Motor neuron (in vitro differentiated cells): ENCODE results near the gene REPS1. TPM values are rescaled to one million over a fixed set of nuclear protein-coding genes. Genes with fewer than 3 reads are reported as not detected.
A peak's percentile ranks its signal among the peaks of the same experiment; 100 is the strongest.

Experiments used
- ATAC-seq, 8 experiments: fragments of 200-7000 bp; cut with Tn5 transposase; replicated peaks in 6 of 8; 2 replicates each; pipeline ENCODE4 v1.8.0; 2021; ENCODE audit warnings: mild to moderate bottlenecking in 8 of 8, moderate library complexity in 8 of 8
- H3K27ac ChIP-seq, 2 donors: fragments of 250-450 bp; sonication (Bioruptor Pico); 2 replicates each; pipeline ENCODE4 v1.9.0; 2021; ENCODE audit warnings: antibody characterized with exemption in 2 of 2, mild to moderate bottlenecking in 2 of 2, moderate library complexity in 1 of 2
- H3K4me1 ChIP-seq, 2 donors: fragments of 250-450 bp; sonication (Bioruptor Pico); replicated peaks in 1 of 2; 2 replicates each; pipeline ENCODE4 v1.6.1; 2021; ENCODE audit warnings: antibody characterized with exemption in 2 of 2, mild to moderate bottlenecking in 2 of 2, moderate library complexity in 1 of 2
- H3K4me3 ChIP-seq, 5 donors: fragments of 250-450 bp; sonication (Bioruptor Pico); 2 replicates each; pipeline ENCODE4 v1.9.0; 2021; ENCODE audit warnings: antibody characterized with exemption in 5 of 5, mild to moderate bottlenecking in 5 of 5, moderate library complexity in 4 of 5
- WGBS, 10 experiments: fragments of 450-650 bp; shearing (Covaris generic); methylation state at CpG; one replicate each; pipeline ENCODE4 v1.0.0; 2022; 5-methylcytosine and 5-hydroxymethylcytosine counted together
- in situ Hi-C, 9 experiments: fragments of 400-800 bp; cut with MboI; loops; one replicate each; pipeline ENCODE4 v1.15.0; 2021; ENCODE audit warnings: low sequenced_read_pairs in 9 of 9, low pct_unique_long_range_greater_than_20kb in 2 of 9; ENCODE audit not compliant: unreplicated experiment in 9 of 9
- total RNA-seq, 8 experiments: library from RNA; unstranded; fragments of 300-600 nt; gene quantifications; 2 replicates each; pipeline versions ENCODE4 v1.2.3 to v1.2.4, GENCODE V29; 2022

The REPS1 gene
- total RNA-seq, 8 experiments from 2014 or later, result 21.0 to 53.2 (median 42.0) TPM

DNA sequence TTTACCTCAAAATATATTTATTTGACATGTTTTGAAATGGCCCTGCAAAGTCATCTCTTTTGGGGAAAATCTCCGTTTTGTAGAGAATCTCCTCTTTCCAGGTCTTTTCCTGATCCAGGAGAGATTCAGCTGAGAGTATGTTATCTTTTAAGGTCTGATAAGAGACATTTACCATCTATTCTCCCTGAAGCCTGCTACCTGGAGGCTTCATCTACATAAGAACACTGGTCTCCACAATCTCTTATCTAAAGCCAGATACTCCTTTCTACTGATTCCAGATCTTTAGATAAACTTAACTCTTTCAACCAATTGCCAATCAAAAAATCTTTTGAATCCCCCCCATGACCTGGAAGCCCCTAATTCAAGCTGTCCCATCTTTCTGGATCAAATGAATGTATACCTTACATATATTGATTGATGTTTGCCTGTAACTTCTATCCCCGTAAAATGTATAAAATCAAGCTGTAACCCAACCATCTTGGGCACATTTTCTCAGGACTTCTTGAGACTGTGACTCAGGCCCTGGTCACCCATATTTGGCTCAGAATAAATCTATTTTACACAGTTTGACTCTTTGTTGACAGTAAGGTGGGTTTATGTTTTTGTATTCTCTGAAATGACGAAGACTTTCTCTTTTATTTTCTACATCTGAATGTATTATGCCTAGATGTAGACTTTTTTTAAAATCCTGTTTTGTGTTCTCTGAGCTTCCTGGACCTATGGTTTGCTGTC is 96.6 kb downstream of the REPS1 start:
- no peak overlapping the region for H3K4me3 ChIP-seq
- in situ Hi-C loops, result no loop called here
- no peak overlapping the region for H3K27ac ChIP-seq
- 64 to 100% (median 95%) methylated on average over 1 to 3 of the region's 3 CpGs for WGBS, 10 experiments
- H3K4me1 ChIP-seq, result no peaks in the 10 kb centered on the region
- no peak for ATAC-seq

GRCh38 chr6:138885156-138885819 is 102.8 kb downstream of the REPS1 start:
- no peak overlapping the region for H3K4me3 ChIP-seq
- H3K4me1 ChIP-seq, result no peaks in the 10 kb centered on the region
- H3K27ac ChIP-seq, result no peak overlapping the region
- in situ Hi-C loops, result no loop called here
- WGBS, 10 experiments, result 43 to 100% (median 94%) methylated on average over 1 to 11 of the region's 13 CpGs; no CpG with 5 or more reads in 1 of the 10 experiments
- ATAC-seq, result no peak

GRCh38 chr6:138882369-138883017 is 105.6 kb downstream of the REPS1 start:
- no peaks in the 10 kb centered on the region for H3K4me1 ChIP-seq
- ATAC-seq, result no peak
- in situ Hi-C loops, result no loop called here
- no peak overlapping the region for H3K27ac ChIP-seq
- H3K4me3 ChIP-seq, result no peak overlapping the region
- 64 to 100% (median 97%) methylated on average over 2 to 7 of the region's 7 CpGs; no CpG with 5 or more reads in 3 of the 10 experiments for WGBS, 10 experiments

DNA sequence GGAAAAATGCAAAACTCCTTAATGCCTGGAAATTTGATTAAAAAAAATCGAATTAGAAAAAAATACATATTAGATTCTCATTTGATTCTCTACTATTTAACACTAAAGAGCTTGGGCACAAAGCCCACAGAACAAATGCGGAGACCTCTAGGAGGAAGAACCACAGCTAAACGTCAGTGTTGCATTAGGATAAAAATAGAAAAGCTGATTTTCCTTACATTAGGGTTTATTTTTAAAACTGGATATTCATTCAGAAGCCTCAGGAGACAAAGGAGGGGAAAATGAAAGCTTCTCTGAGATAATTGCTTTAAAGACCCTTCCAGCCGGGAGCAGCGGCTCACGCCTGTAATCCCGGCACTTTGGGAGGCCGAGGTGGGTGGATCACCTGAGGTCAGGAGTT is 114.9 kb downstream of the REPS1 start:
- ATAC-seq, result no peak
- in situ Hi-C loops, result no loop called here
- Histone ChIP-seq H3K4me1 (no peaks in the 10 kb centered on the region), H3K4me3 (no peak overlapping the region), H3K27ac (no peak overlapping the region)
- 30 to 88% (median 77%) methylated on average over 2 to 8 of the region's 8 CpGs for WGBS, 10 experiments

DNA sequence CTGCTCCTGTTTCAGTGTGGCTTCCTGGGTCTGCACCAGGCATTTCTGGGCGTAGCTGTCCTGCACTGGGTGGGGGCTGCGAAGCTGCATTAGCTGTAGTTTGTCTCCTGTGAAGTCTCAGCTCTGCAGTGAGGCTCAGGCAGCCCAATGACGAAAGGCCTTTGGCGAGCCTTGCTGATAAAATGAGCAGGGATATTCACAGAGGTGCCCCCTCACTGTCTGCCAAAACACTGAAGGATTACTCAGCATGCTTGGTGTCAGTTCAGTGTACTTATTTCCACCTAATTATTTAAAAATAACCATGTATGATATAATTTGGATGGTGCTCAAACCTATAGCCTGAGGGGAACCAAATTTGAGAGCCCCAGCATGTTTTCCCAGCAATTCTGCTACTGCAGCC is 118.7 kb downstream of the REPS1 start:
- ATAC-seq, result peak in 2 of 8 experiments; percentile 20 to 45
- Histone ChIP-seq H3K27ac (no peak overlapping the region), H3K4me3 (no peak overlapping the region), H3K4me1 (peaks cover 0 to under 1% of the 10 kb centered on the region in 2 donors)
- in situ Hi-C loops, result no loop called here
- 84 to 100% (median 100%) methylated on average over 1 to 4 of the region's 4 CpGs; no CpG with 5 or more reads in 7 of the 10 experiments for WGBS, 10 experiments

DNA sequence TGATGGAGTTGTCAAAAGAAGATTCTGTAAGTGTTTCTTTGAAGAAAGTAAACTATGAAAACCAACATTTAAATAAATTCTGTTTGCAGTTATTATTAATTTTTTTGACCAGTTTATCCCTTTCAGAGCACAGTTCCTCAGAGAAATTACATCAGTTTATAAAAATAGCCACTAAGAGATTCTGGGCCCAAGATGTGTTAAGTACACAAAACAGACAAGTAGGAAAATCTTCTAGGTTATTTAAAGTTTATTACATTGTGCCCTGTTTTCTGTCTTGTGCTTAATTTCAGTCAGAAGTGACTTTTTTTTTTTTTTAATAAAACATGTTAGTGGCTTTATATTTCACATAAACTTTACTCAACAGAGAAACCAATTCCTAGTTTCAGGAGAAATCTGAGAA is 119.9 kb downstream of the REPS1 start:
- no peak for ATAC-seq
- no peak overlapping the region for H3K27ac ChIP-seq
- in situ Hi-C loops, result no loop called here
- peaks cover 0 to 5% of the 10 kb centered on the region in 2 donors for H3K4me1 ChIP-seq
- H3K4me3 ChIP-seq, result no peak overlapping the region

DNA sequence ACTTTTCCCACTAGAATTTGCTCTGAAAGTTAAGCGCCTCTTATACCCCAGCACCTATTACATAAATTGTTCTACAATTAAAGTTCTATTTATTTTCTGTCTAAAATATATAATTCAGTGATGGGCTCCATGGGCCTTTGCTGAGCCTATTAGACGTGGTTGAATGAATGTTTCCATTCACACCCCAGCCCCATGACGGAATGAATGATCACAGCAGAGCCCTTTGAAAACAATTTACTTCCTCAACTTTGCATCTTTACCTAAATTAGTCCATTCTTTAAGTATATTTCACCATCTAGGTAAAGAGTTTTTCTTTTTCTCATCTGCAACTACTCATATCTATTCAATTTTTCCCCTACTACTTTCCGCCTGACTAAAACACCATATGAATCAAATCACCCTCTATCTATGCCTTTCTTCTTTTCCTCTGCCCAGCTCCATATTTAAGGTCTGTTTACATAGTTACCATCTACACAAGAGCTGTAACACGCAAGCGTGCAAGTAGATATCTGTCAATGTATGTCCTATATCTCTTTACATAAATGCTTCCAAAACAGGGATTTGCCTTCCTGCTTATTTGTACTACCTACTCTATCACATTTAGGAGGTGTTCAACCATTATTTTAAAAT is 122.5 kb downstream of the REPS1 start:
- in situ Hi-C loops, result no loop called here
- WGBS, 10 experiments, result 71 to 100% (median 85%) methylated on average over 2 to 6 of the region's 6 CpGs
- H3K4me1 ChIP-seq, result peaks cover 0 to 5% of the 10 kb centered on the region in 2 donors
- no peak for ATAC-seq
- H3K27ac ChIP-seq, result no peak overlapping the region
- no peak overlapping the region for H3K4me3 ChIP-seq

GRCh38 chr6:138864343-138864890 is 123.6 kb downstream of the REPS1 start:
- Histone ChIP-seq H3K4me1 (peaks cover 0 to 5% of the 10 kb centered on the region in 2 donors), H3K27ac (no peak overlapping the region), H3K4me3 (no peak overlapping the region)
- no peak for ATAC-seq
- 36 to 93% (median 73%) methylated on average over 1 to 6 of the region's 6 CpGs for WGBS, 10 experiments
- in situ Hi-C loops, result no loop called here

GRCh38 chr6:138863321-138863720 is 124.7 kb downstream of the REPS1 start:
- H3K27ac ChIP-seq, result no peak overlapping the region
- no peak for ATAC-seq
- 18 to 86% (median 42%) methylated on average over 3 to 9 of the region's 9 CpGs; no CpG with 5 or more reads in 3 of the 10 experiments for whole genome bisulfite sequencing, 10 experiments
- peaks cover 0 to 5% of the 10 kb centered on the region in 2 donors for H3K4me1 ChIP-seq
- no peak overlapping the region for H3K4me3 ChIP-seq
- in situ Hi-C loops, result no loop called here

GRCh38 chr6:138862456-138862855 is 125.6 kb downstream of the REPS1 start:
- WGBS, 10 experiments, result 22 to 93% (median 77%) methylated on average over 1 to 8 of the region's 8 CpGs
- Histone ChIP-seq H3K4me1 (peaks cover 0 to 5% of the 10 kb centered on the region in 2 donors), H3K27ac (no peak overlapping the region), H3K4me3 (no peak overlapping the region)
- peak in 1 of 8 experiments; percentile 22 for ATAC-seq
- in situ Hi-C loops, result no loop called here

DNA sequence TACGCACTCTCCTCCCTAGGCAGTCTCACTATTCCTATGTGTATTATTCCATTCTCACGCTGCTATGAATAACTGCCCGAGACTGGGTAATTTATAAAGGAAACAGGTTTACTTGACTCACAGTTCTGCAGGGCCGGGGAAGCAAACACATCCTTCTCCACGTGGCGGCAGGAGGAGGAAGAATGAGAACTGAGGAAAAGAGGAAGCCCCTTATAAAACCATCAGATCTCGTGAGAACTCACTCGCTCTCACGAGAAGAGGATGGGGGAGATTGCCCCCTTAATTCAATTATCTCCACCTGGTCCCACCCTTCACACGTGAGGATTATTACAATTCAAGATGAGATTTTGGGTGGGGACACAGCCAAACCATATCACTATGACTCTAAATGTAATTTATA is 130.3 kb downstream of the REPS1 start:
- no peak for ATAC-seq
- no peaks in the 10 kb centered on the region for H3K4me1 ChIP-seq
- H3K27ac ChIP-seq, result no peak overlapping the region
- WGBS, 10 experiments, result 45 to 100% (median 76%) methylated on average over 1 to 9 of the region's 10 CpGs
- in situ Hi-C loops, result no loop called here
- H3K4me3 ChIP-seq, result no peak overlapping the region

GRCh38 chr6:138856654-138857053 is 131.4 kb downstream of the REPS1 start:
- 42 to 95% (median 77%) methylated on average over 2 to 6 of the region's 6 CpGs for WGBS, 10 experiments
- Histone ChIP-seq H3K4me1 (no peaks in the 10 kb centered on the region), H3K27ac (no peak overlapping the region), H3K4me3 (no peak overlapping the region)
- in situ Hi-C loops, result no loop called here
- ATAC-seq, result no peak
